DND-41 (cell line): ENCODE results near the gene CDKL4.

ENCODE experiments used
- ATAC-seq: fragments of 200-7000 bp; cut with Tn5 transposase; 3 replicates; pipeline ENCODE4 v1.9.1; 2021; ENCODE audit warnings: low read depth; ENCODE audit not compliant: insufficient read depth
- DNase-seq: peaks from one replicate; pipeline ENCODE4 v3.0.0-alpha.2; 2020
- H2AFZ ChIP-seq: 2 replicates; pipeline ENCODE4 v1.6.0; 2012; ENCODE audit warnings: low read depth, low read length
- H3K27ac ChIP-seq: 2 replicates; pipeline ENCODE4 v1.5.1; 2012; ENCODE audit warnings: low read length, inconsistent platforms
- H3K27me3 ChIP-seq: fragments of 200-600 bp; sonication (generic); 2 replicates; pipeline ENCODE4 v1.6.0; 2012; ENCODE audit warnings: low read length, mild to moderate bottlenecking, inconsistent platforms; ENCODE audit not compliant: insufficient read depth, poor library complexity
- H3K36me3 ChIP-seq: 2 replicates; pipeline ENCODE4 v1.5.1; 2012; ENCODE audit warnings: low read length, inconsistent platforms; ENCODE audit not compliant: insufficient read depth
- H3K4me1 ChIP-seq: 2 replicates; pipeline ENCODE4 v1.5.1; 2012; ENCODE audit warnings: mild to moderate bottlenecking, low read length; ENCODE audit not compliant: insufficient read depth
- H3K4me2 ChIP-seq: 2 replicates; pipeline ENCODE4 v1.6.0; 2012; ENCODE audit warnings: mild to moderate bottlenecking, moderate library complexity, low read length, inconsistent platforms; ENCODE audit not compliant: insufficient read depth
- H3K4me3 ChIP-seq, 2 experiments: fragments of 200-600 bp in 1 of 2; shearing (Covaris generic) in 1 of 2; 2 replicates each; pipeline ENCODE4 v1.5.1; 2012 to 2016; ENCODE audit warnings: inconsistent platforms in 2 of 2, low read length in 2 of 2, mild to moderate bottlenecking in 2 of 2, low read depth in 1 of 2, moderate library complexity in 1 of 2
- H3K79me2 ChIP-seq: 2 replicates; pipeline ENCODE4 v1.6.0; 2012; ENCODE audit warnings: low read length, inconsistent platforms; ENCODE audit not compliant: insufficient read depth
- H3K9ac ChIP-seq: 2 replicates; pipeline ENCODE4 v1.6.0; 2012; ENCODE audit warnings: low read depth, mild to moderate bottlenecking, inconsistent platforms, low read length, moderate library complexity
- H3K9me3 ChIP-seq: 2 replicates; pipeline ENCODE4 v1.5.1; 2012; ENCODE audit warnings: low read length, moderate library complexity, mild to moderate bottlenecking, inconsistent platforms; ENCODE audit not compliant: insufficient read depth, severe bottlenecking
- H4K20me1 ChIP-seq: 2 replicates; pipeline ENCODE4 v1.6.0; 2012; ENCODE audit warnings: low read length; ENCODE audit not compliant: insufficient read depth
- CTCF ChIP-seq: IDR thresholded peaks from 2 replicates; pipeline ENCODE4 v1.5.1; 2012; ENCODE audit warnings: borderline replicate concordance, low read length, moderate library complexity, mild to moderate bottlenecking; ENCODE audit not compliant: poor library complexity, severe bottlenecking; ENCODE audit errors: extremely low read depth
- EZH2 ChIP-seq: IDR thresholded peaks from 3 replicates; pipeline ENCODE4 v1.6.1; 2012; ENCODE audit warnings: borderline replicate concordance, low read depth, mild to moderate bottlenecking, moderate library complexity, low read length, inconsistent platforms; ENCODE audit not compliant: severe bottlenecking

Gene CDKL4

GRCh38 chr2:39178756-39179155 is 65.0 kb downstream of the CDKL4 start:
- H3K36me3 ChIP-seq = no peaks in the 10 kb centered on the region
- DNase-seq (no peak), ATAC-seq (no peak)
- TF ChIP-seq EZH2 (no peak), CTCF (no peak)
- no peak overlapping the region for H3K4me2 ChIP-seq
- H3K4me3 ChIP-seq = no peak overlapping the region
- H4K20me1 ChIP-seq = no peaks in the 10 kb centered on the region
- no peaks in the 10 kb centered on the region for H3K4me1 ChIP-seq
- no peaks in the 10 kb centered on the region for H3K27me3 ChIP-seq
- H3K79me2 ChIP-seq = no peaks in the 10 kb centered on the region
- no peak overlapping the region for H3K9ac ChIP-seq
- H3K9me3 ChIP-seq = no peaks in the 10 kb centered on the region
- H2AFZ ChIP-seq = no peak overlapping the region
- H3K27ac ChIP-seq = no peak overlapping the region

- H3K4me3 ChIP-seq = no peak overlapping the region
- H3K9ac ChIP-seq = no peak overlapping the region
- H3K27ac ChIP-seq = no peak overlapping the region
- H3K36me3 ChIP-seq = no peaks in the 10 kb centered on the region
- TF ChIP-seq CTCF (no peak), EZH2 (no peak)
- ATAC-seq = peak; percentile 33; the same call in 1 of the 3 replicates
- no peak overlapping the region for H2AFZ ChIP-seq
- no peaks in the 10 kb centered on the region for H3K27me3 ChIP-seq
- H3K79me2 ChIP-seq = no peaks in the 10 kb centered on the region
- no peak for DNase-seq
- no peaks in the 10 kb centered on the region for H4K20me1 ChIP-seq
- H3K4me1 ChIP-seq = no peaks in the 10 kb centered on the region
- no peak overlapping the region for H3K4me2 ChIP-seq
- H3K9me3 ChIP-seq = no peaks in the 10 kb centered on the region
These were observed 66.8 kb downstream of the CDKL4 start for GRCh38 chr2:39176997-39177396.

GRCh38 chr2:39175026-39175812 is 68.6 kb downstream of the CDKL4 start:
- H3K4me3 ChIP-seq = no peak overlapping the region
- no peak overlapping the region for H3K27ac ChIP-seq
- H3K27me3 ChIP-seq = no peaks in the 10 kb centered on the region
- no peaks in the 10 kb centered on the region for H3K9me3 ChIP-seq
- H4K20me1 ChIP-seq = no peaks in the 10 kb centered on the region
- TF ChIP-seq CTCF (no peak), EZH2 (no peak)
- no peak for ATAC-seq
- H3K4me1 ChIP-seq = no peaks in the 10 kb centered on the region
- DNase-seq = no peak
- no peak overlapping the region for H2AFZ ChIP-seq
- H3K9ac ChIP-seq = no peak overlapping the region
- H3K36me3 ChIP-seq = no peaks in the 10 kb centered on the region
- no peaks in the 10 kb centered on the region for H3K79me2 ChIP-seq
- H3K4me2 ChIP-seq = no peak overlapping the region
